Ovary (tissue), 3 donors: ENCODE results near the gene TM7SF2.

ENCODE experiments used
- CTCF ChIP-seq, 3 donors: fragments of 450-650 bp in 2 of 3; fragments of 200-600 bp in 1 of 3; IDR thresholded peaks; one replicate each; pipeline versions ENCODE4 v1.5.1 to v1.8.0; 2016 to 2022; ENCODE audit warnings: antibody characterized with exemption in 3 of 3, mild to moderate bottlenecking in 1 of 3
- EP300 ChIP-seq: sonication (generic); formaldehyde crosslinking; IDR thresholded peaks from one replicate; pipeline ENCODE4 v1.6.1; 2017; ENCODE audit warnings: antibody characterized with exemption
- POLR2A ChIP-seq: fragments of 450-650 bp; IDR thresholded peaks from one replicate; pipeline ENCODE4 v1.6.1; 2017; ENCODE audit warnings: antibody characterized with exemption, mild to moderate bottlenecking, moderate library complexity
- donor health status: DM: no; HTN: no; CAD: no.

- no peak for TF ChIP-seq POLR2A
- no peak for TF ChIP-seq CTCF (IDR thresholded peaks at IDR 0.05)
- TF ChIP-seq EP300: no peak
Measured at GRCh38 chr11:65108469-65109123, 3.1 kb upstream of the TM7SF2 start.
